Activated T-cell treated with anti-CD3 and anti-CD28 coated beads for 1 hour (primary cell): Measurements from ENCODE around the gene SH3BGRL.
"Not testable (repeated sequence)": the region's sequence is repeated elsewhere in the genome, so short reads cannot be mapped to it uniquely, and the experiment has no call there.

Experiments used
- DNase-seq: peaks from one replicate; pipeline ENCODE4 v3.0.0-alpha.2; 2020; ENCODE audit warnings: low read depth

The SH3BGRL gene

GRCh38 chrX:81259714-81260395 is 58.0 kb downstream of the SH3BGRL start:
- no peak for DNase-seq

DNA sequence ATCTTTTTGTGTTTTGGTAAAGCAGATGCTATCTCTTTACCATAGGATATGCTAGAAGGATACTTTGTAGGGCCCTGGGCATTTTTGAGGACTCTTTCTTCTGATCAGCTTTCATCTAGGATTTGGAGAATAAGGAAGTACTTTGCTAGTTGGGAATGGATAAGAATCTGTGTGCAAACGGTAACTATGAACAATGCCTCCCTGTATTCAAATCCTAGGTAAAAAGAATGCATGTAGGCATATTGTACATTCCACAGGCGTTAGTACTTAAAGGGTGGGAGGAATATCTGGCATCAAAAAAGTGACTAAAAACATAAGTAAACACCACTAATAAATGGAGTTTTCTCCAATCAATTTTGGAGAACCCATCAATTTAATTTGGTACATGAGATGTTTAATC is 59.7 kb downstream of the SH3BGRL start:
- no peak for DNase-seq

DNA sequence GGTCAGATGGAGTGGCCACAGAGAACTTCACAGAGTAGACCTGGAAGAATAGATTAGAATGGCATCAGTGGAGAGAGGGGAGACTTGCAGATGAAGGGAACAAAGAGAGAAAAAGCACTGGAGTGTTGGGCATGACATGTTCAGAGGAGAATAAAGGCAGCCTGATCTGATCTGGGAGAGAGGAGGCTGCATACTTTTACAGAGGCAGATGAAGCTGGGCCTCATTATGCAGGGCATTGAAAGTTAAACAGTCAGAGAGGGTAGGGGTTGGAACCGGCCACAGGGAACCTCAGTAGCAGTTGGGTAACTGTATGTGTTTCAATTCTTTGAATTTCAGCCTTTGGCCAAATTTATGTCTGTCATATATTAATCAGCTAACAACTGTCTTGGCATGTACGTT is 61.2 kb downstream of the SH3BGRL start:
- DNase-seq: no peak

DNA sequence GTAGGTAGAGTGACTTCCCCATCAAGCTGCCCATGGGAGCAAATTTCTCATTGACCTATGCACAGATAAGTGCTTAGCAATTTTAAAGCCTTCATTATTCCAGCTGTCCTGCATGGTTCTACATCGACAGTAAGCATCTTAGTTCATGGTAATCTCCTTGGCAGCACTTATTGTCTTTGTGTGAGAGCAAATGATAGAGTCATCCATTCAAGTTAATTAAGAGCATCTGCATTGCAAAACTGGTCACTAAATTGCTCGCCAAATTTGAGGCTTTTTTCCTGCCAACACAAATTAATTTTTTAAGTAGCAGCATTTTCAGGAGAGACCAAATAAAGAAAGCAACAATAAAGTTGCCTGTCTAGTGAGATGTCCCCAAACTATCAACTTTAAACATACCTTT is 76.7 kb downstream of the SH3BGRL start:
- DNase-seq: no peak

DNA sequence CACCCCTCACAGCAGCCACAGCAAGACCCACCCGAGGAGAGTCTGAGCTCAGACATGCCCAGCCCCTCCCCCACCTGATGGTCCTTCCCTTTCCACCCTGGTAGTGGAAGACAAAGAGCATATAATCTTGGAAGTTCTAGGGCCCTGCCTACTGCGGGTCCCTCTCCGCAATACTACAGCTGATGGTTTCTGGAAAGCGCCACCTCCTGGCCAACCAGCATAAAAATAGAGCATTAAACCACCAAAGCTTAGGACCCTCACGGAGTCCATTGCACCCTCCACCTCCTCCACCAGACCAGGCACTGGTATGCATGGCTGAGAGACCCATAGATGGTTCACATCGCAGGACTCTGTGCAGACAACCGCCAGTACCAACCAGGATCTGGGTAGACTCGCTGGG is 78.2 kb downstream of the SH3BGRL start:
- no peak for DNase-seq

DNA sequence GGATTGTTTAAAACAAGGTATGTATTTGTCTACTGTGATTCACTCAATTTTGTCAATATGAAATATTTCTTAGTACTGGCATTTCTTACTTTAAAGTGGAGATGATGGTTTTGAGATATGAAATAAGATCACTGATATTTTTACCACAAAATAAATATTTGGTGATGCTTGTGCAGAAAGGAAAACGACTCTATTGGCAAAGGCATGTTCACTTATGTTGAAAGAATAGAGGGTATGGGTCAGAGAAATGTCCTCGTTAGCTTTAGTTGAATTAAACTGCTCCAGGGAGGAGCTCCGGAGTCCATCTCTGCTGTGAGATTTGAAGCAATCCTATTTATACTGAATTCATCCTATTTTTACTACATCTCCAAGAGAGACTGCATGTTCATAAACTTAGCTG is 84.2 kb downstream of the SH3BGRL start:
- DNase-seq: no peak

DNA sequence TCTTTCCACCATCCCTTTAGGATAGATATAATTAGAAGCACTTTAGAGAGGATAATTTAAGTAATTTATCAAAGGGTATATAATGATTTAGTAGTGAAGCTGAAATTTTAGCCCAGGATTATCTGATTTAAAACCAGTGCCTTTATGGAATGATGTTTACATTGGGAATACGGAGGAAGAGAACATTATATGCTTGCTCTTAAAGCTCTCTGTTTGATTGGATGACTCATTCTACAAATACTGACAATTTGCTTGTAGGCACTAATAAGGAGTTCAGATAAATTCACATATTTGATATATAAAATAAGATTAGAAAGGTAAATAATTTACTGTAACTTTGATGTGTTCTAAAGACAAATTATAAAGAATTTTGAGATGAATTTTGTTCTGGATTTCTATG is 84.7 kb downstream of the SH3BGRL start:
- DNase-seq: no peak

DNA sequence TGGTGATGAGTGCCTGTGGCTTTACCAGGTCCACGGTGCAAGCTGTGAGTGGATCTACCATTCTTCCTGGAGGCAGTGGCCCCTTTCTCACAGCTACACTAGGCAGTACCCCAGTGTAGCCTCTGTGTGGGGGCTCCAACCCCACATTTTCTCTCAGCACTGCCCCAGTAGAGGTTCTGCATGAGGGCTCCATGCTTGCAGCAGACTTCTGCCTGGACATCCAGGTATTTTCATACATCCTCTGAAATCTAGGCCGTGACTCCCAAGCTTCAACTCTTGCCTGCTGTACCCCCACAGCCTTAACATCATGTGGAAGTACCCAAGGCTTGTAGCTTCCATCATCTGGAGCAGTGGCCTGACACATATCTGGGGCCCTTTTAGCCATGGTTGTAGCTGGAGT is 90.1 kb downstream of the SH3BGRL start:
- DNase-seq: no peak

- DNase-seq: no peak
Measured at GRCh38 chrX:81294101-81294500, 92.2 kb downstream of the SH3BGRL start.

GRCh38 chrX:81301877-81302276 is 100.0 kb downstream of the SH3BGRL start:
- DNase-seq: no peak

GRCh38 chrX:81304563-81304962 is 102.7 kb downstream of the SH3BGRL start:
- DNase-seq: no peak

DNA sequence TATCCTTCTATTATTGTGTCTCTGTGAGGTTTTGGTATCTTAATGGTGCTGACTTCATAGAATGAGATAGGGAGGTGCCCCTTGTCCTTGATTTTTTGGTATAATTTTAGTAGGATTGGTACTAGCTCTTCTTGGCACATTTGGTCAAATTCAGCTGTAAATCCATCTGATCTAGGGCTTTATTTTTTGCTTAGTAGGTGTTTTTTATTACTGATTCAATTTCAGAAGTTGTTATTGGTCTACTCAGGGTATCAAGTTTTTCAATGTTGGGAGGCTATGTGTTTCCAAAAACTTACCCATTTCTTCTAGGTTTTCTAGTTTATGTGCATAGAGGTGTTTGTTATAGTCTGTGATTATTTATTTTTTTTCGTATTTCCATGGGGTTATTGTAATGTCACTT is 103.3 kb downstream of the SH3BGRL start:
- DNase-seq: no peak

DNA sequence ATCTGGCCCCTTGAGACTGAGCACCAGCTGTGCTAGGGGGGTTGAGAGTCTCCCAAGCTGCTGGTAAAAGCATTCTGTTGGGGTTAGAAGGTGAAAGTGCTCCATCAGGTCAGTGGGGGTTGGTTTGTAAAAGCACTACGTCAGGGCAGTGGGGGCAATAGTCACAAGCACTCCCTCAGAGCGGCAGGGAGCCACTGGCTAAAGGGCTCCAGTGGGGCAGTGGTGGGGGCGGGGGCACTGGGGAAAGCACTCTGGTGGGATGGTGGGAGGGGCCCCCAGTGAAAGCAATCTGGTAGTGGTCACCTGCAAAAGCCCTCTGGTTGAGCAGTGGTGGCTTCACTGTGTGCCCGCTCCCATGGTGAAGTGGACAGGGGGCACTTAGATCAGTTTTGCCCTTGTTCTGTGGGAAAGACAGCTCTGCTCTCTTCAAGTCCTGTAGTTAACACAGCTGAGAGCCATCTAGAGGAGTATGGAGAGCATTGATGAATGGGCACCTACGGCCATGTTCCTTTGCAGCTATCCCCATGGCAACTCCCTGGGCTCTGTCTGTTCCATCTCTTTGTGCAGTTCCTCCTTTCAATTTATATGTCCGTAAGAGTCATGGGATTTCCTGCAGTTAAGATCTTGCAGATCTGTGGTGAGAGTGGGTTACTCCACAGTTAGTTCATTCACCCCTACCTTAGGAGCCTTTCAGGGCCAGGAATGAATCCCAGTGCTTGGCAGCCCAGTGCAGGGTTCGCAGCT is 106.4 kb downstream of the SH3BGRL start:
- DNase-seq: no peak

GRCh38 chrX:81316163-81316562 is 114.3 kb downstream of the SH3BGRL start:
- DNase-seq: no peak

DNA sequence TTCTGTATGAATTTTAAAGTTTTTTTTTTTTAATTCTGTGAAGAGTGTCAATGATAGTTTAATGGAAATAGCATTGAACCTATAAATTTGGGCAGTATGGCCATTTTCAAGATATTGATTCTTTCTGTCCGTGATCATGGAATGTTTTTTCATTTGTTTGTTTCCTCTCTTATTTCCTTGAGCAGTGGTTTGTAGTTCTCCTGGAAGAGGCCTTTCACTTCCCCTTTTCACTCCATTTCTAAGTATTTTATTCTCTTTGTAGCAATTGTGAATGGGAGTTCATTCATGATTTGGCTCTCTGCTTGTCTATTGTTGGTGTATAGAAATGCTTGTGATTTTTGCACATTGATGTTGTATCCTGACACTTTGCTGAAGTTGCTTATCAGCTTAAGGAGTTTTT is 129.8 kb downstream of the SH3BGRL start:
- not testable (repeated sequence) for DNase-seq

- DNase-seq: no peak
Measured at GRCh38 chrX:81336455-81337152, 134.7 kb downstream of the SH3BGRL start.

- no peak for DNase-seq
Measured at GRCh38 chrX:81337805-81338204, 135.9 kb downstream of the SH3BGRL start.

DNA sequence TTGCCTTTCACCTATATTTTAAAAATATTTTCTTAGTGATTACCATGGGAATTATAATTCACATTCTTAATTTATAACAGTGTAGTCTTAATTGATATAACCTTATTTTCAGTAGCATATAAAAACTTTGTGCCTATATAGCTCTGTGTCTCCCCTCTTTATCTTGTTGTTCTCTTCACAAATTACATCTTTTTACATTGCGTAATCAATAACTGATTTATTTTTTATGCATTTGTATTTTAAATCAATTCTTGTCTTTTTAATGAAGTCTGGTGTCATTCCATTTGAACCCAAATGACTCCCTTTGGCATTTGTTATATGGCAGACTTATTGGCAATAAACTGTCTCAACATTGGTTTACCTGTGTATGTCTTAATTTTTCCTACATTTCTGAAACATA is 137.0 kb downstream of the SH3BGRL start:
- DNase-seq: no peak

DNA sequence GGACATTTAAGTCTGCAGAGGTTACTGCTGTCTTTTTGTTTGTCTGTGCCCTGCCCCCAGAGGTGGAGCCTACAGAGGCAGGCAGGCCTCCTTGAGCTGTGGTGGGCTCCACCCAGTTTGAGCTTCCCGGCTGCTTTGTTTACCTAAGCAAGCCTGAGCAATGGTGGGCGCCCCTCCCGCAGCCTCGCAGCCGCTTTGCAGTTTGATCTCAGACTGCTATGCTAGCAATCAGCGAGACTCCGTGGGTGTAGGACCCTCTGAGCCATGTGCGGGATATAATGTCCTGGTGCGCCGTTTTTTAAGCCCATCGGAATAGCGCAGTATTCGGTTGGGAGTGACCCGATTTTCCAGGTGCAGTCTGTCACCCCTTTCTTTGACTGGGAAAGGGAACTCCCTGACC is 143.4 kb downstream of the SH3BGRL start:
- not testable (repeated sequence) for DNase-seq
